H9 (cell line): ENCODE measurements around the gene KANSL3. TPM values are rescaled to one million over a fixed set of nuclear protein-coding genes. Genes with fewer than 3 reads are reported as not detected.

ENCODE experiments used
- DNase-seq: peaks from one replicate; pipeline ENCODE4 v3.0.0-alpha.2; 2017
- H2AFZ ChIP-seq: one replicate; pipeline ENCODE4 v1.6.1; 2013; ENCODE audit warnings: mild to moderate bottlenecking, low read length, control low read depth, moderate library complexity
- H2AK5ac ChIP-seq: 2 replicates; pipeline ENCODE4 v1.6.1; 2013; ENCODE audit warnings: low read length, control low read depth, mixed read lengths; ENCODE audit not compliant: insufficient read length
- H2BK120ac ChIP-seq: one replicate; pipeline ENCODE4 v1.6.1; 2013; ENCODE audit warnings: low read depth, mild to moderate bottlenecking, low read length, control low read depth, inconsistent platforms; ENCODE audit not compliant: poor library complexity, severe bottlenecking
- H2BK12ac ChIP-seq: 2 replicates; pipeline ENCODE4 v1.6.1; 2013; ENCODE audit warnings: low read length, control low read depth, mixed read lengths, low read depth; ENCODE audit not compliant: insufficient read length
- H2BK15ac ChIP-seq: 2 replicates; pipeline ENCODE4 v1.6.1; 2013; ENCODE audit warnings: low read depth, low read length, control low read depth
- H2BK20ac ChIP-seq: one replicate; pipeline ENCODE4 v1.6.1; 2013; ENCODE audit warnings: low read depth, mild to moderate bottlenecking, low read length, control low read depth, inconsistent platforms; ENCODE audit not compliant: poor library complexity, severe bottlenecking
- H2BK5ac ChIP-seq: 2 replicates; pipeline ENCODE4 v1.6.1; 2013; ENCODE audit warnings: low read length, control low read depth, mixed read lengths; ENCODE audit not compliant: insufficient read length
- H3K14ac ChIP-seq: 2 replicates; pipeline ENCODE4 v1.6.1; 2013; ENCODE audit warnings: low read length, control low read depth; ENCODE audit not compliant: insufficient read depth
- H3K18ac ChIP-seq: 2 replicates; pipeline ENCODE4 v1.6.1; 2013; ENCODE audit warnings: low read depth, mild to moderate bottlenecking, mixed read lengths, low read length, control low read depth; ENCODE audit not compliant: insufficient read length
- H3K23ac ChIP-seq: 2 replicates; pipeline ENCODE4 v1.6.1; 2013; ENCODE audit warnings: low read length, control low read depth, mixed read lengths, low read depth; ENCODE audit not compliant: insufficient read length
- H3K23me2 ChIP-seq: 2 replicates; pipeline ENCODE4 v1.6.1; 2013; ENCODE audit warnings: low read depth, mild to moderate bottlenecking, mixed read lengths, low read length, control low read depth; ENCODE audit not compliant: insufficient read length, poor library complexity, severe bottlenecking
- H3K27ac ChIP-seq: 2 replicates; pipeline ENCODE4 v1.5.1; 2013; ENCODE audit warnings: low read length, control low read depth, mixed read lengths, low read depth; ENCODE audit not compliant: insufficient read length
- H3K27me3 ChIP-seq: 2 replicates; pipeline ENCODE4 v1.6.1; 2013; ENCODE audit warnings: low read length, control low read depth, inconsistent platforms; ENCODE audit not compliant: insufficient read depth
- H3K4ac ChIP-seq: 2 replicates; pipeline ENCODE4 v1.6.1; 2013; ENCODE audit warnings: low read depth, mild to moderate bottlenecking, control low read depth, inconsistent platforms, low read length, moderate library complexity
- H3K4me1 ChIP-seq: 2 replicates; pipeline ENCODE4 v1.6.1; 2013; ENCODE audit warnings: low read length, control low read depth, inconsistent platforms; ENCODE audit not compliant: insufficient read depth
- H3K4me2 ChIP-seq: 2 replicates; pipeline ENCODE4 v1.6.1; 2013; ENCODE audit warnings: low read length, control low read depth, mixed read lengths; ENCODE audit not compliant: insufficient read length, insufficient read depth
- H3K56ac ChIP-seq: 2 replicates; pipeline ENCODE4 v1.6.1; 2013; ENCODE audit warnings: low read depth, mild to moderate bottlenecking, mixed read lengths, low read length, control low read depth; ENCODE audit not compliant: insufficient read length
- H3K79me1 ChIP-seq: 2 replicates; pipeline ENCODE4 v1.6.1; 2013; ENCODE audit warnings: low read depth, mild to moderate bottlenecking, moderate library complexity, low read length, control low read depth, inconsistent platforms; ENCODE audit not compliant: insufficient read depth, poor library complexity, severe bottlenecking
- H3K79me2 ChIP-seq: 2 replicates; pipeline ENCODE4 v1.6.1; 2013; ENCODE audit warnings: low read length, control low read depth, inconsistent platforms; ENCODE audit not compliant: insufficient read depth
- H3K9ac ChIP-seq: 2 replicates; pipeline ENCODE4 v1.6.1; 2013; ENCODE audit warnings: low read length, control low read depth, mixed read lengths; ENCODE audit not compliant: insufficient read length; ENCODE audit errors: extremely low read depth
- H3K9me3 ChIP-seq: one replicate; pipeline ENCODE4 v1.6.1; 2013; ENCODE audit warnings: low read depth, low read length, inconsistent platforms; ENCODE audit not compliant: control insufficient read depth
- H3T11ph ChIP-seq: one replicate; pipeline ENCODE4 v1.6.1; 2013; ENCODE audit warnings: mild to moderate bottlenecking, low read length, control low read depth, inconsistent platforms
- H4K20me1 ChIP-seq: one replicate; pipeline ENCODE4 v1.6.1; 2013; ENCODE audit not compliant: control insufficient read depth, insufficient read length, insufficient read depth
- H4K5ac ChIP-seq: 2 replicates; pipeline ENCODE4 v1.6.1; 2013; ENCODE audit warnings: low read depth, mild to moderate bottlenecking, mixed read lengths, low read length, control low read depth; ENCODE audit not compliant: insufficient read length
- H4K8ac ChIP-seq: replicated peaks from 2 replicates; pipeline ENCODE4 v1.6.1; 2013; ENCODE audit warnings: low read length, control low read depth, mixed read lengths, low read depth; ENCODE audit not compliant: insufficient read length
- H4K91ac ChIP-seq: 2 replicates; pipeline ENCODE4 v1.6.1; 2013; ENCODE audit warnings: low read depth, mild to moderate bottlenecking, moderate library complexity, mixed read lengths, low read length, control low read depth; ENCODE audit not compliant: insufficient read length
- H3K27ac Mint-ChIP-seq, 3 experiments: 2 replicates in 2 of 3; 3 replicates in 1 of 3; pipeline ENCODE4 v1.8.0; 2020 to 2021; ENCODE audit warnings: mixed read lengths in 3 of 3, mild to moderate bottlenecking in 1 of 3, moderate library complexity in 1 of 3
- H3K27me3 Mint-ChIP-seq: 2 replicates; pipeline ENCODE4 v1.8.0; 2021; ENCODE audit warnings: low read depth, mild to moderate bottlenecking, moderate library complexity, mixed read lengths
- H3K36me3 Mint-ChIP-seq, 3 experiments: 2 replicates in 2 of 3; 3 replicates in 1 of 3; pipeline ENCODE4 v1.8.0; 2020 to 2021; ENCODE audit warnings: low read depth in 3 of 3, mixed read lengths in 3 of 3; ENCODE audit not compliant: insufficient read depth in 1 of 3
- H3K4me1 Mint-ChIP-seq, 2 experiments: 2 replicates each; pipeline ENCODE4 v1.8.0; 2020; ENCODE audit warnings: mixed read lengths in 2 of 2
- H3K4me3 Mint-ChIP-seq, 2 experiments: 2 replicates in 1 of 2; 3 replicates in 1 of 2; pipeline ENCODE4 v1.8.0; 2020 to 2021; ENCODE audit warnings: mild to moderate bottlenecking in 2 of 2, mixed read lengths in 2 of 2, moderate library complexity in 1 of 2
- H3K9me3 Mint-ChIP-seq, 2 experiments: 2 replicates in 1 of 2; 3 replicates in 1 of 2; pipeline ENCODE4 v1.8.0; 2020; ENCODE audit warnings: mild to moderate bottlenecking in 2 of 2, mixed read lengths in 2 of 2, moderate library complexity in 1 of 2
- CTCF ChIP-seq: fragments of 200-600 bp; sonication (generic); conservative IDR thresholded peaks from 3 replicates; pipeline ENCODE4 v1.8.0; 2021; ENCODE audit warnings: antibody characterized with exemption, mild to moderate bottlenecking
- WGBS: extraction: QIAGEN DNeasy Blood & Tissue Kit; methylation state at CpG from one replicate; pipeline ENCODE4 v1.1.7; 2013; ENCODE audit warnings: missing lambda C conversion rate, low lambda C conversion rate, mixed read lengths; ENCODE audit not compliant: insufficient read length; ENCODE audit errors: extremely low coverage; 5-methylcytosine and 5-hydroxymethylcytosine counted together
- total RNA-seq: library from RNA; stranded (reverse); gene quantifications from 2 replicates; pipeline ENCODE4 v1.2.1, GENCODE V29; 2021

Gene KANSL3
- total RNA-seq, 1 experiment from 2014 or later, result 35.7 TPM

- Histone ChIP-seq H3K4me2 (no peak overlapping the region), H2BK20ac (no peak overlapping the region), H2BK5ac (no peak overlapping the region), H4K20me1 (no peaks in the 10 kb centered on the region), H2AFZ (no peak overlapping the region), H2BK120ac (no peak overlapping the region), H3K79me2 (no peaks in the 10 kb centered on the region), H3K9me3 (no peaks in the 10 kb centered on the region), H3K18ac (no peak overlapping the region), H3K27ac (no peak overlapping the region), H3K14ac (no peak overlapping the region), H4K5ac (no peak overlapping the region), H2BK12ac (no peak overlapping the region), H3K9ac (no peak overlapping the region), H3K4ac (no peak overlapping the region), H2BK15ac (no peak overlapping the region), H4K91ac (no peak overlapping the region), H3K27me3 (no peaks in the 10 kb centered on the region), H3K4me1 (peaks cover 4% of the 10 kb centered on the region; the same call in 1 of the 2 replicates), H3K23me2 (no peaks in the 10 kb centered on the region), H3K23ac (no peak overlapping the region), H2AK5ac (no peak overlapping the region), H4K8ac (no peak overlapping the region), H3K56ac (no peak overlapping the region), H3K79me1 (no peaks in the 10 kb centered on the region), H3T11ph (no peak overlapping the region)
- WGBS, result no CpG with 5 or more reads among the region's 4 CpGs
- Mint-ChIP-seq H3K9me3 (peaks cover 0 to 6% of the 10 kb centered on the region in 2 experiments; a peak in 2 of 5 replicates), H3K4me1 (peaks cover 20 to 31% of the 10 kb centered on the region in 2 experiments), H3K36me3 (no peaks in the 10 kb centered on the region; a peak in 2 of 7 replicates), H3K27me3 (no peaks in the 10 kb centered on the region; the same call in 1 of the 2 replicates), H3K27ac (no peak overlapping the region), H3K4me3 (no peak overlapping the region; a peak in 1 of 5 replicates)
- no peak for TF ChIP-seq CTCF
- no peak for DNase-seq
These were observed 74.1 kb downstream of the KANSL3 start for GRCh38 chr2:96564026-96564425.
